Measurements from ENCODE around the gene CHD1. TPM values are rescaled to one million over a fixed set of nuclear protein-coding genes. Genes with fewer than 3 reads are reported as not detected.

The CHD1 gene
- total and polyA plus RNA-seq, 2 donors (not counting 1 experiment from before 2014, with no cell fraction given) = 18.2 to 48.4 TPM

DNA sequence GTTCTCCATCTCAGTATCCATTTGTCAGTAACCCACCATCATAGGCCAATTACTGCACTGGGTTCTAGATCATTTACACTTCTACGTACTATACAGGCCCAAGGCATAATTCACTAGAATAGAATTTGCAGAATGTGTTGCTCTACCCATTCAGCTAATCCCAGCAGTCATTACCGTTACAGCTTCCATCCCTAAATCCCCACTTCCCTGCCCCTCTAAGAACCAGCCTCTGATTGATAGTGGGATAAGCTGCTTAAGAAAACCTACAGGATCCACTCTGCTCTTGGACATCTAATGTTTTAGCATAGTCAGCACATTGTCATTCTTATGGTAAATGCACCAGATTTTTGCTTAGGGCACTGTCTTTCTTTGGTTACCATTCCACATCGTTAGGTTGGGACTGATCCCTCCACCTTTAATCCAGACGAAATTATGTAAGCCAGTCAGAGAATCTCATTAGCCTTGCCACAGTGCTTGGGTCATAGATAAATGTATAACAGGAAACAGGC is 39.3 kb upstream of the CHD1 start:
- no peak overlapping the region for H2AFZ ChIP-seq (ENCODE audit: low read length)
- H3K9me3 ChIP-seq (ENCODE audit: control insufficient read depth, insufficient read depth, low read depth, low read length) = no peaks in the 10 kb centered on the region
- H3K27ac ChIP-seq (ENCODE audit: insufficient read depth, low read length) = no peak overlapping the region
- no peaks in the 10 kb centered on the region for H3K27me3 ChIP-seq (ENCODE audit: control insufficient read depth, insufficient read depth, low read length)
- DNase-seq (ENCODE audit: low read depth in 2 of 2) = no peak
- no peaks in the 10 kb centered on the region for H3K79me2 ChIP-seq (ENCODE audit: control insufficient read depth, insufficient read depth, low read length)
- H3K9ac ChIP-seq (ENCODE audit: insufficient read depth, low read length) = no peak overlapping the region
- H3K4me1 ChIP-seq (ENCODE audit: control insufficient read depth, extremely low read depth, insufficient read depth, low read length) = no peaks in the 10 kb centered on the region
- H4K20me1 ChIP-seq (ENCODE audit: control insufficient read depth, extremely low read depth, insufficient read depth, low read length) = no peaks in the 10 kb centered on the region
- TF ChIP-seq CTCF (conservative IDR thresholded peaks at IDR 0.05 in 1 of 2, IDR thresholded peaks at IDR 0.05 in 1 of 2; ENCODE audit: low read depth in 1 of 2, low read length in 2 of 2) (no peak), EZH2 (IDR thresholded peaks at IDR 0.05; ENCODE audit: low read length, missing control alignments) (no peak)
- no peaks in the 10 kb centered on the region for H3K36me3 ChIP-seq (ENCODE audit: control insufficient read depth, insufficient read depth, low read length)
- no peak overlapping the region for H3K4me3 ChIP-seq (replicated peaks in 1 of 4; ENCODE audit: control extremely low read depth in 1 of 4, insufficient read depth in 1 of 4, low read depth in 3 of 4, low read length in 4 of 4)
- H3K4me2 ChIP-seq (ENCODE audit: extremely low read depth, insufficient read depth, low read length) = no peak overlapping the region

DNA sequence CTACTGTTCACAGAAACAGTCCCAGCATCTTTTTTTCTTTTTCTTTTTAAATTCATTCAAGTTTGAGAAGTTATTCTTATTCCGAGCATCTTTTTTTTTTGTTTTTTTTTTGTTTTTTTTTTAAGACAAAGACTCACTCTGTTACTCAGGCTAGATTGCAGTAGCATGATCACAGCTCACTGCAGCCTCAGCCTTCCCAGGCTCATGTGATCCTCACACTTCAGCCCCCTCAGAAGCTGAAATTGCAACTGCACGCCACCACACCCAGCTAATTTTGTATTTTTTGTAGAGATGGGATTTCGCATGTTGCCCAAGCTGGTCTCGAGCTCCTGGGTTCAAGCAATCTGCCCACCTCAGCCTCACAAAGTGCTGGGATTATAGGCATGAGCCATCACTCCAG is 36.4 kb upstream of the CHD1 start:
- Histone ChIP-seq H3K4me1 (ENCODE audit: control insufficient read depth, extremely low read depth, insufficient read depth, low read length) (no peaks in the 10 kb centered on the region), H3K79me2 (ENCODE audit: control insufficient read depth, insufficient read depth, low read length) (no peaks in the 10 kb centered on the region), H3K27me3 (ENCODE audit: control insufficient read depth, insufficient read depth, low read length) (no peaks in the 10 kb centered on the region), H3K36me3 (ENCODE audit: control insufficient read depth, insufficient read depth, low read length) (no peaks in the 10 kb centered on the region), H4K20me1 (ENCODE audit: control insufficient read depth, extremely low read depth, insufficient read depth, low read length) (no peaks in the 10 kb centered on the region), H2AFZ (ENCODE audit: low read length) (no peak overlapping the region), H3K9ac (ENCODE audit: insufficient read depth, low read length) (no peak overlapping the region), H3K9me3 (ENCODE audit: control insufficient read depth, insufficient read depth, low read depth, low read length) (no peaks in the 10 kb centered on the region), H3K4me3 (replicated peaks in 1 of 4; ENCODE audit: control extremely low read depth in 1 of 4, insufficient read depth in 1 of 4, low read depth in 3 of 4, low read length in 4 of 4) (no peak overlapping the region), H3K27ac (ENCODE audit: insufficient read depth, low read length) (no peak overlapping the region), H3K4me2 (ENCODE audit: extremely low read depth, insufficient read depth, low read length) (no peak overlapping the region)
- no peak for TF ChIP-seq EZH2 (IDR thresholded peaks at IDR 0.05; ENCODE audit: low read length, missing control alignments)
- no peak for TF ChIP-seq CTCF (conservative IDR thresholded peaks at IDR 0.05 in 1 of 2, IDR thresholded peaks at IDR 0.05 in 1 of 2; ENCODE audit: low read depth in 1 of 2, low read length in 2 of 2)
- no peak for DNase-seq (ENCODE audit: low read depth in 2 of 2)

GRCh38 chr5:98964621-98965020 is 35.8 kb upstream of the CHD1 start:
- Histone ChIP-seq H3K79me2 (ENCODE audit: control insufficient read depth, insufficient read depth, low read length) (no peaks in the 10 kb centered on the region), H3K27ac (ENCODE audit: insufficient read depth, low read length) (no peak overlapping the region), H3K9ac (ENCODE audit: insufficient read depth, low read length) (no peak overlapping the region), H3K4me1 (ENCODE audit: control insufficient read depth, extremely low read depth, insufficient read depth, low read length) (no peaks in the 10 kb centered on the region), H3K4me2 (ENCODE audit: extremely low read depth, insufficient read depth, low read length) (no peak overlapping the region), H2AFZ (ENCODE audit: low read length) (no peak overlapping the region), H3K9me3 (ENCODE audit: control insufficient read depth, insufficient read depth, low read depth, low read length) (no peaks in the 10 kb centered on the region), H3K36me3 (ENCODE audit: control insufficient read depth, insufficient read depth, low read length) (no peaks in the 10 kb centered on the region), H3K4me3 (replicated peaks in 1 of 4; ENCODE audit: control extremely low read depth in 1 of 4, insufficient read depth in 1 of 4, low read depth in 3 of 4, low read length in 4 of 4) (no peak overlapping the region), H4K20me1 (ENCODE audit: control insufficient read depth, extremely low read depth, insufficient read depth, low read length) (no peaks in the 10 kb centered on the region), H3K27me3 (ENCODE audit: control insufficient read depth, insufficient read depth, low read length) (no peaks in the 10 kb centered on the region)
- DNase-seq (ENCODE audit: low read depth in 2 of 2) = no peak
- TF ChIP-seq EZH2 (IDR thresholded peaks at IDR 0.05; ENCODE audit: low read length, missing control alignments) (no peak), CTCF (conservative IDR thresholded peaks at IDR 0.05 in 1 of 2, IDR thresholded peaks at IDR 0.05 in 1 of 2; ENCODE audit: low read depth in 1 of 2, low read length in 2 of 2) (no peak)
